Left hindlimb (tissue), 1 donor: ENCODE results near the gene GPSM3.

Experiments
- DNase-seq: peaks from one replicate; pipeline ENCODE4 v3.0.0-alpha.2; 2018

The GPSM3 gene

DNA sequence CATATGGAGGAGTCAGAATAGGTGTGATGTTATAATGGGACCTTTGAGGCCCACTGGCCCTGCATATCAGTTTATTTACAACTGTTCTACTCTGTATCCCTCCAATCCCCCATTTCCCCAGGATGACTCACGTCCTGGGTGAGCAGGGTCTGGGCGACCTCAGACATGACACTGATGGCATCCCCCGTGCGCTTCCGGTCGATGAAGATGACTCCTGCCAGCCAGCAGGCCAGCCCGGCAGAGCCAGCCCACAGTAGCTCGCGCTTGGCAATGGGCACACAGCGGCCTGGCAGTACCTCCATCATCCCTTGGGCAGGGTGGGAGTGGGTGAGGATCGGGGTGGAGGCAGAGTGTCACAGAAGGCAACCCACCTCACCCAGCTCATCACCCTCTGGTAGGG lies 22.1 kb downstream of the GPSM3 start:
- DNase-seq: no peak

DNA sequence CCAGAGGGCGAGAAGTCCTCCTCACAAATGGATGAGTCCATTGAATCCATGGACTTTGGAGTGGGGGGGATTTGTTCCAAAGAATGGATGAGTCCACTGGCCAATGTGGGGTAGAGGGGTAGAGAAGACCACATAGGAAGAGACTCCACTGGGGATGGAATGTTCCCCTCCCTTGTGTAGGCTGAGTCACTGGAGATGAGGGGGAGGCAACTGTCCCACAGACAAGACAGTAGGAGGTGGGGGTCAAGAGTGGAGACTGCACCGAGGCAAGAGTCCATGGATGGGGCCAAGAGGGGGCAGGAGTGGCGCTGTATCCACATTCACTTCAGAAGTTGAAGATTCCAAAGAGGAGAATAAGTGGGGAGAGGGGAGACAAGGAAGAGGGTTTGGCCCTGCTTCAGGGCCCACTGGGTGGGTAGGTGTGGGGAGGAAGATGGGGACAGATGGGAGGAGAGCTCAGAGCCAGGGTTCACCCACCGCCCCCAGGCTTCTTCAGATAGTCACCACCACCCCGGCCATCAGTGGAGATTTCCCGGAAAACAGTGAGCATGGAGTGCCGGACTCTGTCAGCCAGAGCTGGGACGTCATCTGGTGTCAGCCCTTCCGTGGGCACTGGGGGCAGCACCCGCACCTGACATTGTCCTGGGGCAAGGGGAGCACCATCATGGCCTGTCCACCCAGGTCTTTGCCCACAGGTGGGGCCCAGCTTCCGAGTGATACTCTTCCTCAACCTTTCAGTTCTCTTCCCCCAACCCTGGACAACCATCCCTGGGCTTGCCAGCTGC lies 23.4 kb downstream of the GPSM3 start:
- DNase-seq: peak; percentile 16

DNA sequence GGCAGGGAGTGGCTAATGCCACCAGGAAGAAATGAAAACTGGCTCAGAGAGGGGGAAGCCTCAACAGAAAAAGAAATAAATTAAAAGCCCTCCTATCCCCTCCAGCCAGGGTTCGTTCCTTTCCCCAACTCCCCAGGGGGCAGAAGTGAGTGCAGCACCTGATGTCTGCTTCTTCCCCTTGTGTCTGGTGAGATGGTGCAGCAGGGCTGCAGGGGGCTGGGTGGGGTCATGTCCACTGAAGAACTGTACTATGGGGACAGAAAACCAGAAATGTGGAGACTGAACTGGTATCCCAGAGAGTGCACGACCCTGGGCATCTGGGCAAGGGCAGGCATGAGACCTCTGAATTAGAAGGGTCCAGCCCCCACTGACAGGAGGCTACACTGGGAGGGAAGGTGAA lies 24.1 kb downstream of the GPSM3 start:
- DNase-seq: no peak

DNA sequence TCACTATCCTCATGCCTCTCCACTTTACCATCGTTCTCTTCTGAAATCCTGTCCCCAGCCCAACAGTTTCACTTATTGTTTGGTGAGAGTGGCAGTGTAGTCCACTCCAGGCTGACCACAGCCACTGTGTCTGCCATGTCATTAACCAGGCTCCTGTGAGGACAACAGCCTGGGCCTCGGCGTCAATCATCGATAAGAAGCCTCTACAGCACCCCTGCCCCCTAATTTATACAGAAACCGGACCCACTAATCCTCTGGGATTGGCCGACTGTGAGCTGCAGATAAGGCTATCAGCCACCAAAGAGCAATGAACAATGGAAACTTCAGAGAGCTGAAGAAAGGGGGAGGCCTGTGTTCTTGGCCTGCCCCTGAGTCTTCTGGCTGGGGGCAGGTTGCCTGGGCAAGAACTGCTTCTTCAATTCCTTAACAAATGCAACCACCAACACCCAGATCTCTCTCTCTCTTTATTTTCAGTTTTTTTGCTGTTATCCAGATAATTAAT lies 24.6 kb downstream of the GPSM3 start:
- no peak for DNase-seq

DNA sequence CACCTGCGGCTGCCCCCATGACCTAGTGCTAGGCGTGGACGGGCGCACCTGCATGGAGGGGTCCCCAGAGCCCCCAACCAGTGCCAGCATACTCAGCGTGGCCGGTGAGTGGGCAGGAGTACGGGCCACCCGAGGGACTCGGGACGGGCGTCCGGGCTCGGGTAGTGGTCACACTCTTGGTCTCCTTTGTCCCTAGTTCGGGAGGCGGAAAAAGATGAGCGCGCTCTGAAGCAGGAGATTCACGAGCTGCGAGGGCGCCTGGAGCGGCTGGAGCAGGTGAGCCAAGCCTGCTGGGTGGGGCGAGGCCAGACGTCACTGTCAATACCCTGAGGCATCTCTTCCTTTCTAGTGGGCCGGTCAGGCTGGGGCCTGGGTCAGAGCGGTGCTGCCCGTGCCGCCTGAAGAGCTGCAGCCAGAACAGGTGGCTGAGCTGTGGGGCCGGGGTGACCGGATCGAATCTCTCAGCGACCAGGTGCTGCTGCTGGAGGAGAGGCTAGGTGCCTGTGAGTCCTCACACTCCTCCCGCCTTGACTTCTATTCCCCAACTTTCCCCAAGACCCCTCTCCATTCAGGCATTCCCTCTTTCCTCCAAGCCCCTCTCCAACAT lies 25.2 kb downstream of the GPSM3 start:
- no peak for DNase-seq

DNA sequence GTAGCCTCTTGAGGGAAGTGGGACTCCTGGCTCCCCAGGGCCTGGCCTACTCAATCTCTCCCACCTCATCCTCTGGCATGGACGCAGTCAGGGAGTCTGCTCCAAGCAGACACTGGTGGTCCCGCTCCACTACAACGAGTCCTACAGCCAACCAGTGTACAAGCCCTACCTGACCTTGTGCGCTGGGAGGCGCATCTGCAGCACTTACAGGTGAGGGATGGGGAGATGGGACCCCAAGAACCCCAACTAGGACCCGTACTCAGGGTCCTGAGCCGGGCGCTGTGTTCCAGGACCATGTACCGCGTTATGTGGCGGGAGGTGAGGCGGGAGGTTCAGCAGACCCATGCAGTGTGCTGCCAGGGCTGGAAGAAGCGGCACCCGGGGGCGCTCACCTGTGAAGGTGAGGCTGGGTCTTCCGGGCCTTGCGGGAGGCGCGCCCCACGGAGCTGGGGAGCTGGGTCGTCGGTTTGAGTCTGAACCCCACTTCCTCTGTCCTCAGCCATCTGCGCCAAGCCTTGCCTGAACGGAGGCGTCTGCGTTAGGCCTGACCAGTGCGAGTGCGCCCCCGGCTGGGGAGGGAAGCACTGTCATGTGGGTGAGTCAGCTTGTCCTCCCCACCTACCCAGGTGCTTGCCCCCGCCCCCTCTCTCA lies 25.9 kb downstream of the GPSM3 start:
- no peak for DNase-seq

DNA sequence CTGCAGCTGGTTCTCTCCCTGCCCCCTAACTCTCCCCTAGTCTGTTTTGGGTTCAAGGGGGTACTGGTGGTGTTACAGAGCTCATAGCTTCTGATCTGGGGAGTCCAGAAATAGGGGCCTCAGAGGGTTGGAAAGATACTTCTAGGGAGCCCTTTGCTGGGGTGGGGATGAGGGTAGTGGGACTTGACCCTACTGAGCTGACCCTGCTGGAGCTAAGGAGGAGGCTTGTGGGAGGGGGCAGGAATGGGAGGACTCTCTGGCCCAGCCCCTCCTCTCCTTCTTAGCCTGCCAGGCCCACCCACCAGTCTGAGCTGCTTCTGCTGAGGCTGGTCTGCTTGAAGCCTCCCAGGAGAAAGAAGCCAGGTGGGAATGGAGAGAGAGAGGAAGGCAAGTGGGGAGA lies 28.1 kb downstream of the GPSM3 start, which contains the start of gene EGFL8:
Gene EGFL8 (plus strand): TSS at position 301 of the 400 bp plus-strand sequence. CDS start 1,571 bp downstream, outside the sequence.
- no peak for DNase-seq

DNA sequence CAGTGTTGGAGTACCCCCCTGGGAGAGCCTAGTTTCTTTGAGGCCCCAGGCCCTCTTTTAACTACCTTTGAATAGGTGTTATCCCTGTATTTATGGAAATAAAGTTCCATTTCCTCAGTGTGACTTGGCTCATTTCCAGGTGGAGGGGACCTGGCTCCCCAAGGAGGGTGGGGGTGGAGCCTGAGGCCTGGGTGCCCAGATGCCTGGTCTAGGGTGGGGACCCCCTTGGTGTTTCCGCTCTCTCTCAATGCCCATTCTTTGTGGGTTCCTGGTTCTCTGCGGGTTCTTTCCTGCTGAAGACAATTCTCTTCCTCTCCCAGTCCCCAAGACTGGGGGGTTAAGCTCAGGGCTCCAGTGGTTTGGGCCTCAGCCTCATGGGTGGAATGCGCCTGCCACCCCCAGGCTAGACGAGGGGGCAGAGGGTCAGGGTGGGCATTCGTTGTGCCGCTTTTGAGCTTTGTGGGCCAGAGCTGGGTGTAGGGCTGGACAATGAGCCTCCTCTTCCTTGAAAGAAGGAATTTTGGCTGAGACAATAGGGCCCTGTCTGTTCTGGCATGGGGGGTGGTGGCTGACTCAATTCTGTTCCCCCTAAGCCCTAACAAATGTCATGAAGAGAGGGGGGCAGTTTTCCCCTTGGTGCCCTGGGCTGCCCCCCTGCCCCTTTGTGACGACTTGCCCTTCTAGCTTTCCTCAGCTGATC lies 28.7 kb downstream of the GPSM3 start:
- DNase-seq: no peak

DNA sequence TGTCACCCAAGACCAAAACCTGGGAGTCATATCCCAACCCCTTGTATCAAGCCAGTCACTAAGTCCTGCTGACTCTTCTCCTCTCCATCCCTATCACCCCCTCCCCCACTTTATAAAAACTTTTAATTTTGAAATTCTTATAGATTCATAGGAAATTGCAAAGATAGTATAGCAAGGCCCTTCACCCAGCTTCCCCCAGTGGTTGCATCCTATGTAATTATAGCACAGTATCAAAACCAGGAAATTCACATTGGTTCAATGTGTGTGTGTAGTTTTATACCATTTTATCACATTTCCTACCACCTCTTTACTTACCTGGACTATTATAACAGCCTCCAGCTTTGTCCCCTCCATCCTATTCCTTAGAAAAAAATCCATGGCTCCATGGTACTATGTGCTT lies 34.4 kb downstream of the GPSM3 start:
- DNase-seq: no peak

DNA sequence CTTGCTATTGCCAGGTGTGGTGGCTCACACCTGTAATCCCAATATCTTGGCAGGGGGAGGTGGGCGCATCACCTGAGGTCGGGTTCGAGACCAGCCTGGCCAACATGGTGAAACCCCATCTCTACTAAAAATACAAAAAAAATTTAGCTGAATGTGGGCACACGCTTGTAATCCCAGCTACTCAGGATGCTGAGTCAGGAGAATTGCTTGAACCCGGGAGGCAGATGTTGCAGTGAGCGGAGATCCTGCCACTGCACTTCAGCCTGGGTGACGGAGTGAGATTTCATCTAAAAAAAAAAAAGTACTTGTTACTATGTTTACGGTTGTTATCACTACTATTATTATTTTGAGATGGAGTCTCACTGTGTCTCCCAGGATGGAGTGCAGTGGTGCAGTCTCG lies 35.6 kb downstream of the GPSM3 start:
- DNase-seq: no peak

DNA sequence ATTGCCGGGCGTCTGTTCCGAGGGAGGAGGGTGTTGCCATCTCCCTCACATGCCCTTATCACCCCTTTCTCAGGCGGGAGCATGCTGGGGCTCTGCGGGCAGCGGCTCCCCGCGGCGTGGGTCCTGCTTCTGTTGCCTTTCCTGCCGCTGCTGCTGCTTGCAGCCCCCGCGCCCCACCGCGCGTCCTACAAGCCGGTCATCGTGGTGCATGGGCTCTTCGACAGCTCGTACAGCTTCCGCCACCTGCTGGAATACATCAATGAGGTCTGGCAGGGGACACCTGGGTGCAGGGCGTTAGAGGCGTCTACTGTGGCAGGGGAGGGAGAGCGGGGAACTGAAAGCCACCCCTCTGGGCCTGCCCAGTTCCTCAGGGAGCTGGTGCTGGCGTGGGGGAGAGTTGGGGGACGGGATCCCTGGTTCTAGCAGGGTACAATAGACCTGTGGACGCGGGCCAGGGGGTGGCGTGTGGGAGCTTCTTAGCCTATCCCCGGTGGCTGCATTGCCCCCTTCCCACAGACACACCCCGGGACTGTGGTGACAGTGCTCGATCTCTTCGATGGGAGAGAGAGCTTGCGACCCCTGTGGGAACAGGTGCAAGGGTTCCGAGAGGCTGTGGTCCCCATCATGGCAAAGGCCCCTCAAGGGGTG lies 37.8 kb downstream of the GPSM3 start:
- peak; percentile 72 for DNase-seq

DNA sequence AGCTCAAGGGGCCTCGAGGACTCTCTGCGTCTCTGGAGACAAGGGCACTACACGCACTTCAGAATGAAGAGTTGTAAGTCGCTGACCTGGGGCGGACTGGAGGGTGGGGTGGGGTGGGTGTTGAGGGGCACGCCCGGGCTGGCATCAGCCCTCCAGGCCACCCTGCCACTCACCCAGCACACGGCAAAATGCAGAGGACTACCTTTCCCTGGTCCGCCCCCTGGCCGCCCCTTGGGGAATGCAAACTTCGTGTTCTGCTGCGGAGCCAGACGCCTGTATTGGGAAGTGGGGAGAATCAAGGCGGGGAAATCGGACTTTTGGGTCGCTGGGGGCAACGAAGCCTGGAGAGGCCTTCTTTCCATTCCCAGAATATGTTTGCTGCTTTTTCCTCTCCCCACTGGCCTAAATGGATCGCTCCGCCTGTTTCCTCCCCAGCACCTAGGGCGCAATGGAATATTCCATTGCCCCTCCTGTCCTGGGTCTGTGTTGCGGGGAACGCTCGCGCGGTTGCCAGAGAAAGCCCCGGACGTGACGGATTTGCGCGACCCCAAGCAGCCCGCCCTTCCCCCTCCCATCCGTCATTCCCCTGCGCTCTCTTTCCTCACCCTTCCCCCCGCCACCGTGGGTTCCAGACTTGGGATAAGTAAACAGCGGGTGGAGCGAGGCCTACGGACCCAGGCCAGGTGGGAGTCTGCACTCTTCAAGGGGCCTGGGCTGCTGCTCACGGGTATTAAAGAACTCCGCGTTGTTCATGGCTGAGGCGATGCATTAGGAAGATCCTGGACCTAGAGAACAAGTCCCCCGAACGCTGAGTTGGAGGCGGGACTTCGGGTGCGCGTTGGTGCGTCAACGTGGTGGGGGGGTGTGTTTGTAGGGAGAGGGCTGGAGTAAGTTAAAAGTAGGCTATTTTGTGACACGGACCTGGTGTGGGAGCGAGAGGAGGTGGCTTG lies 38.6 kb downstream of the GPSM3 start, which contains the start of gene PPT2:
Gene PPT2 (plus strand): TSS at position 578 of the 950 bp plus-strand sequence. CDS start 454 bp downstream, outside the sequence.
- peak; percentile 96 for DNase-seq

DNA sequence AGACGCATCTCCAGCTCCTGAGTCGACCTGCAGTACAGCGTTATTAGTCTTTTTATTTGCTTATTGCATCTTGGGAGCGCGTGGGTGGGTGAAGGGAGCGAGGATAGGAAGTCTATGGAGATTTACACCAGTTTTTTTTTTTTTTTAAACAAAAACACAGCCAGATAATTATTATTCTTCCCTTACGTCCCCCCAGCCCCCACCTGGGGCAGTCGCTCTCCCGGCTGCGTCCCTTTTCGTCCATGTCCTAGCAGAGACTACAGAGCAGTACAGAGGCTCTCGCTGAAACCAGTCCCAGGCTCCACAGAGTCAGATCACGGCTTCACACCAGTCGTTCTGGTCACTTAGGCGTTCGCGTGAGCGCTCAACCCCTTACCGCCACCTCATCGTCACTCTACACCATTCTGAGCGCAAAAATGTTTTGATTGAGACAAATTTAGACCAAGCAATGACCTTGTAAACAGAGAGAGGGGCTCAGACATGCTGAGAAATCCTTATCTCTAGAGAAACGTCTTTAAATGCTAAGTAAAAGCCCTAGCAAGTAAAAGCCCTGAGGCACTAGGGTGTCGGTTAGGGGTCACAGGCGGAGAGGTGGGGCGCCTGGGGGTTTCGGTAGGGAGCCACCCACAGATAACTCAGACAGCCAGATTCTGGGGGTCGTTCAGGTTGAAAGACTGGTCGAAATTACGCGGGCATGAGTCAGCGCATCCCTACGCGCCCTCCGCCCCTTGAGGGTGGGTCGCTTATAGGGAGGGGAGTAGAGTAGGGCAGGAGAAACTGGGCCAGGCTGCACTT lies 39.5 kb downstream of the GPSM3 start:
- DNase-seq: no peak

DNA sequence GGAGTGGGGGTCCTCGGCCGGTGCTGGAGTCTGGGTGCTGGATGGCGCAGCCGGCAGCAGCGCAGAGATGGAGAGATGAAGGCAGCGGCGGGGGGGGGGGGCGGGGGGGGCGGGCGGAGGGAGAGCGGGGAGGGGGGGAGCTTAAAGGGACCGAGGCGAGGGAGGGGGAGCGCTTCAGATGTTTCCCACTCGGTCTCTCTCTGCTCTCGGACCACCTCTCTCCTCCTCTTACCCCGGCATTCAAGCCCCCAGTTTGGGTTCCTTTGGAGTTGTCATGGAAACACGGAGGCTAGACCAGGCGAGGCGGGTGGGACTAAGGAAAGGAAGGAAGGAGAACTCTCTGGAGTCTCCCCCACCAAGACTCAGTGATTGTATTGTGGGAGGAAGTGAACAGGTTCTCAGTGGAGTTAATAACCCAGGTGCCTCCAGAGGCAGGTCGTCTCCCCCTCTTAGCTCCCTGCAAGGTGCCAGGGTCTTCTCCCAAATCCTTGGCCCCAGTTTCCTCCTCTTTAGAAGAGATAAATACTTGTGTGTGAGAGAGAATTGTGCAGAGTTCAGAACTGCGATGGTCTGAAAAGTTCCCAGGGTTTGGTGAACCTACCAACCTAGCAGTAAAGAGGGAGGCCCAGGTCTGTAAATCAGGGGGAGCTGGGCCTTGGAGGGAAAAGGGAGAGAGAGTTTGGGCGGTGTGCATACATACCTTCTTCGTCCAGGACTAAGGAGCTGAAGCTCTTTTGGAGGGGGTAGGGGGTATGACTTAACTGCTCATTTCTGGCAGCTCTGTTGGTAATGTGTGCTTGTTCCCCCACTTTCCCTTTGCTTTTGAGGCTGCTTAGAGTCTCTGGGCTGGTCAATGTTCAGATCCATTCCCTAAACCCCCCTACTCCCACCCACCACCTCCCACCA lies 40.3 kb downstream of the GPSM3 start, which contains the start of gene PRRT1:
Gene PRRT1 (minus strand): TSS at position 77 of the 906 bp plus-strand sequence. CDS start 112 bp downstream, outside the sequence.
- no peak for DNase-seq

DNA sequence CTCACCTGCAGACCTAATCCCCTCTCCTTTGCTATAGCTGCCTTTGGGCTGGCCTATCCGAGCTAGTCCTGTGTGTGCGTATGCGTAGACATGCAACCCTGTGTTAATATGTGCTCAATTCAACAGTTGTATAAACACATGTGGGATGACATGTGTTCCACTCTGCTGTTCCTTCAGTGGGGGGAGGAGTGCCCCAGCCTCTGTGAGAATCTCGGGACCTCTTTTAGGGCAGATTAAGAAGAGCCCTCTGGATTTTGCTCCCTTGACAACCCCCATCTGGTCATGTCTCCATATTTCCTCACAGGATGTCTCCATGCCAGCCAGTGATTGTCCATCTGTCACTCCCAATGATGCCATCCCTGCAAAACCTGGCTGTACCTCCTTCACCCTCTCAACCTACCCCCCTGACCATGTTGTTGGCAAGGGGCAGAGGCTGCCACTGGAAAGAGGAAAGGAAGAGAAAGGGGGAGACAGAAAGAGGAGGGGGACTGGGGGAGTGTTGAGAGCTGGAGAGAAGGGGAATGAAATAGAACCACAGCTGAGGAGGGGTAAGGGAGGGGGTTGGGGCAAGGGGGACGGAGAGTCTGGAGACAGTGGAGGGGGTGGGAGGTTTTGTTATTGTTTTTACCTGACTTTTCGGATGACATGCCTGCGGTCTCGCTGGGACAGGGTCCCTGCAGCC lies 41.1 kb downstream of the GPSM3 start:
- DNase-seq: no peak

DNA sequence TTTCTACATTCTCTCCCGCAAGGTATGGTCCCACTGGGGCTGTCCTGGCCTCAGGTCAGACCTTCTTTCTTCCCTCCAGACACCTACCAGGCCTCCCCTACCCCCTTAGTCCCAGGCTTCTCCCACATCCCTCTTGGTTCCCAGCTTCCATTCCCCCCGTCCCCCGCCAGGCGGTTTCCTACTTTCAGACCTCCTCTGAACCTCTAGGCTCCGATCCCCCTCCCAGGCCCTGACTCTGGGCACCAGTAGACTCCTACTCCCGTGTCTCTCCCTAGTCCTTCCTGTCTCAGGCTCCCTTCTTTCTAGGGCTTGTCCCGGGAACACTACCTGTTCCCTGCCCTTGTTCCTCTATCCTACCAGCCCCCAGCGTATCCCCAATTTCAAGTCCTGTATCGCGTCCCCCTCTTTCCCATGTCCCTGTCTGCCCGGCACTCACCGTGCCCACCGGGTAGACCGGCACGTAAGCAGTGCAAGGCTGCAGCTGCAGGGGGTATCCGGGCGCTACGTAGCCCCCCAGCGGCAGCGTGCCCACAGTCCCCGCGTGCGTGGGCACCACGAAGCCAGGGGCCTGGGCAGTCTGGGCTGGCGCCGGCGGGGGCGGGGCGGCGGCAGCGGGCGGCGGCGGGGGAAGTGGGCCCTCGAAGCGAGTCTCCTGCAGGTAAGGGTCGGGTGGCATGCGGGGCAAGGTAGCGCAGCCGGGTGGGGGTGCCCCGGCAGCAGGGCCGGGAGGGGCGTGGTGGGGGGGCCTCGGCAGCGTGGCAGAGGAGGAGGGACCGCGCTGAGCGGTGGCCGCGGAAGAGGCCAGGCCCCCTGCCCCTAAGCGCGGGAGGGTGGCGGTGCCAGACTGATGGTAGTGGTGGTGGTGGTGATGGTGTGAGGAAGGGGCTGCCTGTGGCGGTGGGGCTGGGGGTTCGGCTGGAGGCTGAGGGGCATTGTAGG lies 42.2 kb downstream of the GPSM3 start:
- DNase-seq: no peak

DNA sequence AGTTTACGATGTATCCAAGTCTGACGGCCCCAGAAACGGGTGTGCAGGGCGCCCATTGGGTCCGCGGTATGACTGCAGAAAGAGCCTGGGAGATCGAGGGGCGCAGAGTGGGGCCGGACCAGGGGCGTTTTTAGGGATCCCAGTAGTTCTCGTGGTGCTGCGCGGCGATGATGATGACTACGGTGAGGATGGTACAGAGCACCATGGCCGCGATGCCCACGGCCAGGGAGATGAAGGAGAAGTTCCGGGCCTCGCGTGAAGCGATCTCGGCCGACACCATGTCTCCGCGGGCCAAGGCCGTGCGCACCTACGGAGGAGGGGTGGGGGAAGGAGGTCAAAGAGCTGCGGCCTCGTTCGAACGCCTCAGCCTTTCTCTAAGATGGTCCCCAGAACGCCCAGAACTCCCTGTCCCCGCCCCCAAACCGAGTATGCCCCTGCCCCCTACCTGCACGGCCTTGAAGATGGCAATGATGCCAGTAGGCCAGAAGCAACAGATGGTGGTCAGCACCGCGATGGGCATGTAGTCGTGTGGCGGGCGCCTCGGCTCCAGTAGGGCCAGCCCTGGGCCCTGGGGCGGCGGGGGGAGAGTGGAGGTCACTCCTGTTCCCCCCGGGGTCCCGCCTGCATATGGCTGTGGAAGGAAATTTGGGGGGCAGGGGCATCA lies 43.2 kb downstream of the GPSM3 start:
- no peak for DNase-seq
